Measurements from ENCODE around the gene CFAP157. TPM values are rescaled to one million over a fixed set of nuclear protein-coding genes. Genes with fewer than 3 reads are reported as not detected.

CFAP157 gene
- total RNA-seq, 1 donor from 2014 or later = not detected

- ChIA-PET POLR2A (interaction anchor here (1.4 kb wide), 1 partner anchor 18 kb away, joined by 3 read pairs; the partner anchor contains the start of gene SH2D3C), CTCF (interaction anchor here (1.1 kb wide), 1 partner anchor 26 kb away, joined by 3 read pairs; the partner anchor contains the start of gene TOR2A)
- intact Hi-C loops (cut with micrococcal nuclease) = no loop called here
- no peak for TF ChIP-seq CTCF (IDR thresholded peaks at IDR 0.05)
- Mint-ChIP-seq H3K4me3 (no peak overlapping the region), H3K36me3 (ENCODE audit: low read depth) (peaks cover 54% of the 10 kb centered on the region), H3K4me1 (peaks cover 36% of the 10 kb centered on the region), H3K9me3 (no peaks in the 10 kb centered on the region), H3K27me3 (no peaks in the 10 kb centered on the region), H3K27ac (no peak overlapping the region)
- DNase-seq = no peak
- ATAC-seq (ENCODE audit: low read depth) = no peak
These were observed 54.3 kb downstream of the CFAP157 start for GRCh38 chr9:127761061-127761460.

GRCh38 chr9:127761491-127761956, 54.7 kb downstream of the CFAP157 start:
- TF ChIP-seq CTCF (IDR thresholded peaks at IDR 0.05) = no peak
- intact Hi-C loops (cut with micrococcal nuclease) = no loop called here
- no peak overlapping the region for H3K4me3 Mint-ChIP-seq
- H3K27ac Mint-ChIP-seq = no peak overlapping the region
- peaks cover 41% of the 10 kb centered on the region for H3K4me1 Mint-ChIP-seq
- POLR2A ChIA-PET = interaction anchor here (1.3 to 1.4 kb wide), 2 partner anchors 9 to 17 kb away, joined by 3 read pairs; partner anchors contain the start of gene SH2D3C
- CTCF ChIA-PET = interaction anchor here (1.1 kb wide), 1 partner anchor 27 kb away, joined by 3 read pairs; the partner anchor contains the start of gene TOR2A
- ATAC-seq (ENCODE audit: low read depth) (no peak), DNase-seq (no peak)
- no peaks in the 10 kb centered on the region for H3K9me3 Mint-ChIP-seq
- H3K27me3 Mint-ChIP-seq = no peaks in the 10 kb centered on the region
- H3K36me3 Mint-ChIP-seq (ENCODE audit: low read depth) = peaks cover 59% of the 10 kb centered on the region

GRCh38 chr9:127762111-127762676, 55.4 kb downstream of the CFAP157 start:
- TF ChIP-seq CTCF (IDR thresholded peaks at IDR 0.05) = no peak
- no peak for DNase-seq
- ChIA-PET CTCF (interaction anchor here (4.1 kb wide), 1 partner anchor 107 kb away, joined by 25 read pairs; no protein-coding TSS in a partner anchor), POLR2A (interaction anchor here (0.6 to 1.4 kb wide), 3 partner anchors 9 to 30 kb away, joined by 3 to 4 read pairs (median 3); partner anchors contain the start of gene SH2D3C)
- H3K27ac Mint-ChIP-seq = peak overlapping the region; percentile 46
- no peak overlapping the region for H3K4me3 Mint-ChIP-seq
- peaks cover 46% of the 10 kb centered on the region for H3K4me1 Mint-ChIP-seq
- intact Hi-C loops (cut with micrococcal nuclease) = no loop called here
- ATAC-seq (ENCODE audit: low read depth) = no peak
- peaks cover 65% of the 10 kb centered on the region for H3K36me3 Mint-ChIP-seq (ENCODE audit: low read depth)
- H3K27me3 Mint-ChIP-seq = no peaks in the 10 kb centered on the region
- H3K9me3 Mint-ChIP-seq = no peaks in the 10 kb centered on the region

- ChIA-PET CTCF (interaction anchor here (0.6 to 4.1 kb wide), 6 partner anchors 15 to 109 kb away, joined by 3 to 25 read pairs (median 3); partner anchors contain the start of genes CDK9 and SH2D3C), POLR2A (interaction anchor here (1.8 kb wide), 1 partner anchor 15 kb away, joined by 10 read pairs; the partner anchor contains the start of gene SH2D3C)
- ATAC-seq (ENCODE audit: low read depth) (peak; percentile 51), DNase-seq (no peak)
- TF ChIP-seq CTCF (IDR thresholded peaks at IDR 0.05) = no peak
- H3K36me3 Mint-ChIP-seq (ENCODE audit: low read depth) = peaks cover 71% of the 10 kb centered on the region
- intact Hi-C loops (cut with micrococcal nuclease) = no loop called here
- peak overlapping the region; percentile 60 for H3K27ac Mint-ChIP-seq
- peaks cover 61% of the 10 kb centered on the region for H3K4me1 Mint-ChIP-seq
- H3K9me3 Mint-ChIP-seq = no peaks in the 10 kb centered on the region
- no peaks in the 10 kb centered on the region for H3K27me3 Mint-ChIP-seq
- no peak overlapping the region for H3K4me3 Mint-ChIP-seq
These were observed 57.2 kb downstream of the CFAP157 start for GRCh38 chr9:127763918-127764384.

- DNase-seq (no peak), ATAC-seq (ENCODE audit: low read depth) (no peak)
- H3K27ac Mint-ChIP-seq = no peak overlapping the region
- peaks cover 74% of the 10 kb centered on the region for H3K4me1 Mint-ChIP-seq
- ChIA-PET CTCF (interaction anchor here (0.8 to 4.1 kb wide), 5 partner anchors 19 to 152 kb away, joined by 3 to 25 read pairs (median 3); partner anchors contain the start of genes ST6GALNAC4 and TOR2A), POLR2A (interaction anchor here (0.7 kb wide), 1 partner anchor 94 kb away, joined by 4 read pairs; no protein-coding TSS in a partner anchor)
- H3K36me3 Mint-ChIP-seq (ENCODE audit: low read depth) = peaks cover 70% of the 10 kb centered on the region
- H3K4me3 Mint-ChIP-seq = no peak overlapping the region
- TF ChIP-seq CTCF (IDR thresholded peaks at IDR 0.05) = no peak
- intact Hi-C loops (cut with micrococcal nuclease) = no loop called here
- no peaks in the 10 kb centered on the region for H3K9me3 Mint-ChIP-seq
- no peaks in the 10 kb centered on the region for H3K27me3 Mint-ChIP-seq
These were observed 58.6 kb downstream of the CFAP157 start for GRCh38 chr9:127765418-127765817.

All from activated B cell treated with CpG ODN at 0.5 μM for 24 hours (primary cell).